ENCODE data around the gene AOPEP.
A peak's percentile ranks its signal among the peaks of the same experiment; 100 is the strongest.

Gene AOPEP

DNA sequence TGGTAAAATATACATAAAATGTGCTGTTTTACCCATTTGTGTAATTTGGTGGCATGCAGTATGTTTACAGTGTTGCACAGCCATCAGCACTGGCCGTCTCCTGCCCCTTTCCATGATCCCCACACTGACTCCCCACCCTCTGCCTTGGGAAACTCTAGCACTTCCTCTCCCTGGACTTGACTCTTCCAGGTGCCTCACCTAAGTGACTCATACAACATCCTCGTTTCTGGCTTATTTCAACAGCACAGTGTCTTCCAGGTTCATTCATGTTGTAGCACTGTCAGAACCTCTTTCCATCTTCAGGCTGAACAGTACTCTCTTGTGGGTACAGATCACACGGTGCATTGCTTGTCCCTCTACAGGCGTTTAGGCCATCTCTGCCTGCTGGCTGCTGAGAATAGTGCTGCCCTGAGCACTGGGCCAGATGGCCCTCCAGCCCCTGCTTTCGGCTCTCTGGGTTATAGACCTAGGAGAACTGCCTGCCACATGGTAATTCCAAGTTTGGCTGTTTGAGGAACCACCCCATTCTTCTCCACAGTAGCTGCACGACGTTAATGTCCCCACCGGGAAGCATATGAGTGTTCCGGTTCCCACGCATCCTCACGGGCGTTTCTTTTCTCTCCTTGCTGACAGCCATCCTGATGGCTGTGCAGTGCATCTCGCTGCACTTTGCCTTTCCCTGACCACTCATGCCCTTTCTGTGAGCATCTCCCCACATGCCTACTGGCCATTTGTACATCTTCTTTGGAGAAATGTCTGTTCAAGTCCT is 379.2 kb downstream of the AOPEP start:
- no peak for DNase-seq

DNA sequence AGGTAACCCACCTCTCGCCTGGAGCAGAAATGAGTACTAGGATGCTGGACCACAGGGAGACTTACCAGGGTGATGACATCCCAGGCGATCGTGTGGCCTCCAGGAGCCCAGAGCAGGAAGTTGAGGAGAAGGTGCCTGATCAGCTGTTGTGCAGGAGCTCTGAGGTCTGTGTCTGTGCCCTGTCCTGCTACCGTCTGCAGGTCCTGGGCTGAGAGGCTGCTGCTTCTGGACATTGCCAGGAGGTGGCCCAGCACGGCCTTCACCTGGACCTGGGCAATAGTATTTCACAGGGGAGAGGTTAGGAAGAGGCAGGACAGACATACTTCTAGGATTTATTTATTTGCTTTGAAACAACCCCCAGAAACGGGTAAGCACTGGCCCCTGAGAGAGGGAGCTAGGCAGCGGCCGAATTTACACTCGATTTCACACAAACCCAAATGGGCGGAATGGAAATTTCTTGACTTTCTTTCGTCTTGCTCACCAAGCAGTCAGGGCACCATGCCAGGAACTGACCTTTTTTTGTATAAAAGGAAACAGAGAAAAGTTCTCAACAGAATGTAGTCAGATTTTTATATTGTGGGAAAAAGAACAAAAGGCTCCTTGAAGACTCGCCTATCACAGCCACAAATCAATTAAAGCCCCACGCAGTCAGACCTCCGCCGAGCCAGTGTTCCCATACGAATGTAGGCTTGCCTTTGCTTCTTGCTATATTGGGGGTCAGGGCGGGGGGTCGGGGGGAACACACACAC is 380.7 kb downstream of the AOPEP start:
- DNase-seq = peak; percentile 65

DNA sequence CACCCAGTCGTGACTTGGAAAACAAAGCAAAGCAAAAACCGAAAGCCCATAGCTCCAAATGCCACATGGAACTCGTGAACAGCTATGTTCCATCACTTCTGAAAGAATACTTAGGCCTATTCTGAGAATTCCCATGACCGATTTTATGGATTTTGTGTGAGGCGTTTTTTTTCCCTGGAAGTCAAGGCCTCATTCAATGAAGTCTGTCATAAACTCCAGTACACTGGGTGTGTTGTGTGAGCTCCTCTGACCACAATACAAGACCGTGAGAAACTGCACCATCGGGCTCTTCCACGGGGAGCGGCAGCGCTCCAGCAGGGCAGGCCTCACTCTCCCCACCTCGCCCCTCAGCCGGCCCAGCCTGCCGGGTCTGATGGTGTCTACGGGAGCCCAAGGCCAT is 381.5 kb downstream of the AOPEP start:
- no peak for DNase-seq

DNA sequence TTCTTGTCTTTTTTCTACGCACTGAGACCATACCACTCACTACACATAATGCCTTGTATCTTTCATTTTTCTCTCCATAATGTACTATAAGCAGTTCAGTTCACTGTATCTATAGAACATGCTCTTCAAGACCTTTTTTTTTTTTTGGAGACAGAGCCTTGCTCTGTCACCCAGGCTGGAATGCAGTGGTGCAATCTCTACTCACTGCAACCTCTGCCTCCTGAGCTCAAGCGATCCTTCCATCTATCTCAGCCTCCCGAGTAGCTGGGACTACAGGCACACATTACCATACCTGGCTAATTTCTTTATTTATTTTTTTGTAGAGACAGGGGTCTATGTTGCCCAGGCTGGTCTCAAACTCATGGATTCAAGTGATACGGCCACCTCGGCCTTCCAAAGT is 382.3 kb downstream of the AOPEP start:
- DNase-seq = no peak

DNA sequence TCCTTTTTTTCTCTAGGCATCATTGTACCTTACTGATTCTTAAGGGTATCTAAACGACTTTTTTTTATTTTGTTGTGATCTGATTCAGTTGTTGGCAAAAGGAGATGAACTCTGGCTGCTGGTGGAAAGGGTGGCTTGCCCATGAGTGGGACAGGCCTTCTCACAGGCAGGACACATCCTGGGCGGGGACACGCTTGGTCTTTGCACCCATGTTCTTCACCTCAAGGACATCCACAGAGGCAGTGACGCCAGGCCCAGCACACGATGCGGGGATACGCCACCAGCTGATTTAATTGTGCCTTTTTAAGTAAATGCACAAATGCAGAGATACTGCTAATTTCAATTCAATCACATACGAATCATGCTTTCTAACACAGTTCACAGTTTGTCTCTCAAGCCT is 383.0 kb downstream of the AOPEP start:
- no peak for DNase-seq

DNA sequence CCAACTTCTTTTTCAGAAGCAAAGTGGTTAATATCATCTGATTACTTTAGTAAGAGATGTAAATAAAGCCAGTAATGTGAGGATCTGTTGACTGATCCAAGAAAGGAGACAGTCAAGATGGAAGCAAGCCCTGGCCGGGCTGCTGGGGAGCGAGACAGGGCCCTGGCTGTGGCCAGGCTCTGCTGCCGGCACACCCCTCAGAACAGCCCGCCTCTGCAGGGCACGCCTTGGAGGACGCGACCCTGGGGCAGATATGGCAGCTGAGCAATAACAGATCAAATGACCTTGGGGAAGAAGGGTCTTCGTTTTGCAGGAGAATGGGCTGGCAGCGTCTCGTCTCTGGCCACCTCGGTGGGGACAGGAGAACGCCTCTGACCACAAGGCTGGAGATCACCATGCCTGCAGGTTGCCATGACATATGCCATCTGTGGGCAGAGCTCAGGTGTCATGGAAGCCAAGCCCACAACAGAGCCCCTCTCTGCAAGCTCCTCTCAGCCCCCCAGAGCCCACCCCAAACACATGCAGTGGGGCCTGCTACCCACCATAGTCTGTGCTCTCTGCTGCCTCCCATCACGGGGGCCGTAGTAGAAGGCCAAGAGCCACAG is 384.5 kb downstream of the AOPEP start:
- DNase-seq = no peak

DNA sequence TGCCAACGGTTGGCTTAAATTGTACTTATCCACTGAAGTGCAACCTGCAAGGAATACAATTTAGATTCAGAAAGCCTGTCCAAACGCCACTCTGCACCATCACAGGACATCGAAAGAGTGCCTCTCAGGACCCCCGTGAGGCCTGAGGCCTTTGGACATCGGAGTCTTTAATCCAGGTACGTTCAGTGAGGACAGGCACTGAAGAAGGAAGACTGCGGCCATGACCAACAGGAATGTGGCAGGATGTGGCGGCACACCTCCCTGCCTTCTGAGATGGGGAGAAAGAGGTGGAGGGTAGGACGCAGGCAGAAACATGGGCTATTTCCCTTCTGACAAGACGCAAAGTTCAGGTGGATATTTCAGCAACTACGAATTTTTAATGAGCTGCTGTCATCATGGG is 385.2 kb downstream of the AOPEP start:
- no peak for DNase-seq

DNA sequence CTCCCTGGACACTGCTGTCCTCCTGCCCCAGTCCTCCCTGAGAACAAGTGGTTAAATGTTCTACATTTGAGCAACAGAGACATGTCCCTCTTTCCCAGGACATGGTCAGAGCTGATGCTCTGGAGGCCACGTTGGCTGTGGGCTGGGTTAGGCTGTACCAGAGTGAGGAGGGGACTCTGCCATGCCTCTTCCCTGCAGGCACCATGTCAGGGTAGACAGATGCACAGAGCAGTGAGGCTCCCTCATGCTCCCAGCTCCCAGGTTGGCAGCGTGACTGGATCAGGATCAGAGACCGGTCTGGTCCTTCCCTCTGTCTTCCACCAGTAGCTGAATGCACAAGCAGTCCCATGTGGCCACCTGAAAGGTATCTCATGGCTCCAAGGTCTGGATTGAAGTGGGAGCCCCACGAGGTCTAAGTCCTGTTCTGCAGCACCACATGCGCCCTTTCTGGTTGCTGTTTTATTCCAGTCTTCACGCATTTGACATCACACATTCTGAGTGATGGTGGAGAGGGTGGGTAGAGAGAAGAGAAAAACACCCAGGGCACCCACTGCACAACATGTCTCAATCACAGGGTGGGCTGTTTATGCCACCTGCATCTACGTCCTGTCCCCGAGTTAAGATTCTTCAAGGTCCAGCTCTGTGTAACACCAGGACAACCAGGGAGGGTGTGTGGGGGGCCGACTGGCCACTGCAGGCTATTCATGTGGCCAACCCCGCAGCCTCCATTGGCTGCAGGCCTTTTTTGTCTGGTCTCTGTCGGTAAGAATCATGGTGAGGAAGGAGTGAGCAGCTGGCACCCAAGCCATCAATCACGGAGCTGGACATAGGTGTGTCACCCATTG is 386.2 kb downstream of the AOPEP start:
- DNase-seq = no peak

DNA sequence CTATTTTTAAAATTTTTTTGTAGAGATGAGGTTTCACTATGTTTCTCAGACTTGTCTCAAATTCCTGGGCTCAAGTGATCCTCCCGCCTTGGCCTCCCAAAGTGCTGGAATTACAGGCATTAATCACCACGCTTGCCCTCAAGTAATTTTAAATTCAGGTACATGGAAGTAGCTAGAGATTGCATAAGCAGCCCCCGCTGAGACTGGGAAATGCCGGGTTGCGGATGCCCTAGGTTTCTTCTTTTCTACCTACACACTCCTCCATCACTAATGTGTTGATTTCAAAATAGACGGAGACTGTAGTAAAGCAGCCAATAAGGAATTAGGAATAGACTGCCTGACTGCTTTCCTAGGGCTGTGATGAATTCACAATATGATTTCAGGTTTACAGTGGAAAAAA is 388.6 kb downstream of the AOPEP start:
- no peak for DNase-seq

DNA sequence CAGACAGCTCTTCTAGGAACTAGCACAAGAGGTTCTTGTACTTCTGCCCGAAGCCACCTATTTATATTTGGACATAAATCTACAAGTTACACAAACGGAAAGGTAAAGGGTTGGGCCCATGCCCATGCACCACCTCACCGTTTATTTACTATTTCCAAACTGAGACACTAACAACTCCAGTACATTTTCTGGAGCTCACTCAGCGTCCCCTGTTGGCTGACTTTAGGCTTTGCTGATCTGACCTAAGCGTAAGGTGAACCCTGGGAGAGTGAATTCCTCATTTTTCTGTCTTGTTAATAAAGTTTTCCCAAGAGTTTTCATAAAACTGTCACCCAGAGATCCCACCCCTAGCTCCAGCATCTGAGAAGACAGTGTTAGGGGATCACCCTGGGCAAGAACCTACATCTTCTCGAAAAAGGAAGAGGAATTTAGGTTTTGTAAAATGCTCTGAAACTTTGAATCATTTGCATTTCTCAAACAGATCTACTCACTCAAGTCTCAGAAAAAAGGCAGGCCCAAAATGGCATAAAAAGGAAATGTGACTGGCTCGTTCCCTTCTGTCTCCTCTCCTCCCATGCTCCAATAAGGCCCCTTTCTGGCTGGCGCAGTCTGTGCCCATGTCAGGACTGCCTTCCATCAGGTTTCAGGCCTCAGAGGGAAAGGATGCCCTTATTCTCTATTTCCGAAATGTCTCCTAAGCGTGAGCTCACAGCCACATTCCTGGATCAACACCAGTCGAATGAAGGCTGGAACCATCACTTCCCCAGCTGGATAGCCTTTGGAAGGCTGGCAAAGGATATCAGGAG is 389.7 kb downstream of the AOPEP start:
- no peak for DNase-seq

DNA sequence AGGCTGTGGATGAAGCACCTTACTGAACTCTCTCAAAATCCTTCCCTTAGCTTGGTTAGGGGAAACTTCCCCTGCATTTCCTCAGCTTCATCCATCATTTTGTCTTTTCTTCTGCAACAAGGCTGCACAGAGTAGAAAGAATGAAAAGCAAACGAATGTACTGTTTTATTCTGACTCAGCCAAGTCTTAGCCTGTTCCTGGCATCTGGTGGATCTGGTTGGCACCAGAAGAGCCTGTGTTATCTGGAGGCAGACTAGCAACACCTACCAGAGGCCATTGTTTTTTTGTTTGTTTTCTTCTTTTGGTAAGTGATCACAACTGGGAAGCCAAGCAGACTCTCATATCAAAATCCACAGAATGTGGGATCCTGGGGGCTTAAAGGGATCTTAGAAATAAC is 390.3 kb downstream of the AOPEP start:
- DNase-seq = no peak

DNA sequence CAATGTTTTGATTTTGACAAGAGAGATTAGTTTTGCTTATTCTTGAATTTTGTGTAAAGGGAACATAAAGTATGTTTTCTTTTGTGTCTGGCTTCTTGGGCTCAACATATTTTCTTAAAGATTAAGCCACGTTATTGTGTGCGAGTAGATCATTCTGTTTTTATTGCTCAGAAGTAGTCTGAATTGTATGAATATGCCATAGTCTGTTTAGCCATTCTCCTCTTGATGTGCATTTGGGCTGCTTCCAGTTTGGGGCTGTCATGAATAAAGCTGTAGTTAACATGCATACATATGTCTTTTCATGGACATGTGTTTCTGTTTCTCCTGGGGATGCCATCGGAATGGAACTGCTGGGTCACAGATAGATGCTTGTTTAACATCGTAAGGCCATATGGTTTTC is 392.1 kb downstream of the AOPEP start:
- DNase-seq = no peak

DNA sequence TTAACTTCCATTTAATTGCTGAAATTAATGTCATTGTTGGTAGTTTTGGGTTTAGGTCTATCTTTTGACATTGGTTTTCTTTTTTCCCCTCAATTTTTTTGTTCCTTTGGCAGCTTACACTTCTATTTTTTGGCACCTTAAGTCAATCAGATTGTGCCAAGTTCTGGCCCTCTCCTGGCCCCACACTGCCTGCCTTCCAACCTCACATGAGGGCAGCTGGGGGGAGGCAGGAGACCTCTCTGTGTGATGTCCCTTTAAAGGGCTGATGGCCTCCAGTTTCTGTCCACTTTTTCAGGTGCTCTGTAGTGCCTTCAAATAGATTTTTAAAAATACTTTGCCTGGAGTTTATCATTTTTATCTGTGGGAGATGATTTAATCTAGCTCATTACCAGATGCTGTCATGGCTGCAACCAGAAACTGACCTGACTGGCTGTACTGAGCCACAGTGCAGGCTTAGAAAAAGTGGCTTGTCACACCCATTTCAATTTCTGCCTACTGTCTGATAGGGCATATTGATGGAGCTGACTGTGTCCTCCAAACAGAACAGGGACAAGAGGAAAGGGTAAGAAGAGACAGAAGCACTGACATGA is 394.4 kb downstream of the AOPEP start:
- no peak for DNase-seq

DNA sequence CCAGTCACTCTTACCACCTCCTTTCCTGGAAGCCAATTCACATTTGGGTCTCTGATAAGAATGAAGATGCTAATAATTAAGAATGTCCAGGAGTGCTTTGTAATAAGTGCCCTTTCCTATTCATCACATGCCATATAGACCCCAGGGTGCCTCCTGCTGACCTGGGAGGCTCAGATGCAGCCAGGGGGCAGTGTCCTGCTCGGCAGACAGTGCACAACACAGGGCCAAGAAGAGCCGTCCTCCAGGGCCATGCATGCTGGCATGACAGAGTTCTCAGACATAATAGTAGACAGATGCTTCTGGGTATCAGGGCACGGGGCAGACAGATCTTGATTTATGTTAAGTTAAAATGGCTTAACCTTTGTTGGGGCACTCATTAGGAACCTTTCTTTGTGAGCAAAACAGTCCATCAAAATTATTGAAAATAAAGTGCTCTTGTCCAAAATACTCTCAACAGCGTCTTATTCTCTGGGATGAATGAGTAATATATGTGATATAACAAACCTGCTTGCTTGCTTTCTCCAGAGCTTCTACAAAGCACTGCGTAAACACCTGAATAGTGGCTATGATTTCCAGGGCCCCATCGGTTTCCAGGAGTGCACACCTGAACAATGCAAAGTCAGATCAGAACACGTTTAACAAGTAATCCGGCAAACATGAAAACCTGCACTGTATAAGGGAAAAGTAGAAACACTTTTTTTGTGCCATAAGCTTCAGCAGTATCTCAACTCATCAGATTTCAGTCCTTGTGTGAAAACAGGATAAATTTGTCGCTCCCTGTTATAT is 398.3 kb downstream of the AOPEP start:
- DNase-seq = no peak

DNA sequence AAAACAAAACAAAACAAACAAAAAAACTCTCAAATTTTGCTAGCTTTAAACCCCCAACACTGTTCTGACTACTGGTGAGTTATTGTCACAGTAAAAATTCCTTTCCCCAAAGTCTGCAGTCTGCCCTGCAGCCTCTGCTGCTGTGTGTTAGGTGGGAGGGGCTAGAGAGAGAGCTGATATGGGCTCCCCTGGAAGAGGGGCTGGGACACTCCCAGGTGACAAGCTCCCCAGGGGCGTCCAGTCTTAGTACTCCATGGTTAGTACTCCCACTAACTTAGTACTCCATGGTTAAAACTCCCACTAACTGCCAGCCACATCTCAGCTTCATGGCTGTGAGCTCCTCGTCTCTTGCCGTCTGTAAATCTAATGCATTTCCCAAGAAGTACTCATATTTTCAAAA is 399.2 kb downstream of the AOPEP start:
- DNase-seq = no peak

DNA sequence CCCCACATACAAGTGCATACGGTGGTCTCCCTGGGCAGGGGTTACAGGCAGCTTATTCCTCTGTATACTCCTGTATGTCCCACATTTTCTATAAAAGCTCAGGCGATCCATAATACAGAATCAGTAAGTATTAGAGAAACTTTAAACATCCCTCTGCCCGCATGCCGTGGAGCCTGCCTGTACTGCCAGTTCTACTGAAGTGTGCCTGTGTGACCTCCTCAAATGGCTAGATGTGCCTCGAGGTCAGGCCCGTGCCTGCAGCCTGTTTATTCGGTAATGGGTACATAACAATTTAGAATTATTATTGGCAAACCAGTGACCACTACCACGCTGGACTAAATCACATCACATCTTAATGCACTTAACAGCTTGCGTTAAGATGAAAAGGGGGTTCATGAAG is 400.2 kb downstream of the AOPEP start:
- no peak for DNase-seq

DNA sequence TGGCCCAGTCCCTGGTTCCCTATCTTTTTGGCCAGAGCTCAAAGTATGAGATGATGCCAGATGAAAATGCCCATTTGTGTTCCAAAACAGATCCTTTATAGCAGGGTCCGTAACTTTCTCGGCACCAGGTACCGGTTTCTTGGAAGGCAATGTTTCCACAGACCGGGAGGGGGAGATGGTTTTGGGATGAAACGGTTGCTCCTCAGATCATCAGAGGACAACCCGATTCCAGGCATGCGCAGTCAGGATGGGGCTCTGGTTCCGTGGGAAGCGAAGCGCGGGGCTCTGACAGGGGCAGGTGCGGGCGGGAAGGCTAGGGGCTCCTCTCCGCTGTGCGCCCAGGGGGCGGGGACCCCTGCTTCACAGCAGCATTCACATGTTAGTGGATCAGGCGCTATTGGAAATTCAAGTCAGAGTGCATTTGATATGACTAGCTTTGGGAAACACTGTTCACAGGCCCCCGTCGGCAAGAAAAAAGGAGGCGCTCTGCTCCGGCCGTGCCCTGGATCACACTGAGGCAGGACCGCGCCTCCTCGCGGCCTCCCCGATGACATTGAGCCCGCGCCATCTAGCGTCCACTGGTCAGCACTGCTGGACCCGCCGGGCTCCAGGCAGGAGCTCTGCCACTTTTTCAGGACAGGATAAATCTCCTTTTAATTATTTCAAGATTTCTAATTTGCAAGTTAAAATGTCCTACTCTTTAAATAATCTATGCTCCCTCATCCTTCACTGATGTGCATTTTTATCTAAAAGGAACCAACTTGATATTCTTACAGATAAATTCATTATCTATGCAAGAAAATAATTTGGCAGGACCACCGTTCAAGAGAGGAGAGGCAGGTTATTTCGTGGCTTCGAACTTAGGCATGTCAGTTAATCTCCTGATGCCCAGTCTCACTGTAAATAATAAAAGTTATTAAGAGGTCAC is 401.0 kb downstream of the AOPEP start:
- DNase-seq = peak; percentile 76

DNA sequence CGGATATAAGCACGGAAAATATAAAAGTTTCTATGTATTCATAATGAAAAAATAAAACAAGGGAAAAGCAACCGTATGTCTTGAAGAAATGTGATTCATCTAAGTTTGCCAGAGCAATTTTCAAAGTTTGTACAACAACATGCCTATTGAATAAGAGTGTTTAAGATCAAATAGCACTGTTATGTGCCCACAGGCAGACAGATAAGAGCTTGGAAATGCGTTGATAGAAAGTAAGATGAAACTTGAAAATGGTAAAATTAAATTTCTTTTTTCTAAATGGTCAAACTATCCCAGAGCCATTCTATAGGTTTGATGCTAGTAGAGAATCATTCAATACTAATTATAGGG is 401.7 kb downstream of the AOPEP start:
- DNase-seq = no peak

DNA sequence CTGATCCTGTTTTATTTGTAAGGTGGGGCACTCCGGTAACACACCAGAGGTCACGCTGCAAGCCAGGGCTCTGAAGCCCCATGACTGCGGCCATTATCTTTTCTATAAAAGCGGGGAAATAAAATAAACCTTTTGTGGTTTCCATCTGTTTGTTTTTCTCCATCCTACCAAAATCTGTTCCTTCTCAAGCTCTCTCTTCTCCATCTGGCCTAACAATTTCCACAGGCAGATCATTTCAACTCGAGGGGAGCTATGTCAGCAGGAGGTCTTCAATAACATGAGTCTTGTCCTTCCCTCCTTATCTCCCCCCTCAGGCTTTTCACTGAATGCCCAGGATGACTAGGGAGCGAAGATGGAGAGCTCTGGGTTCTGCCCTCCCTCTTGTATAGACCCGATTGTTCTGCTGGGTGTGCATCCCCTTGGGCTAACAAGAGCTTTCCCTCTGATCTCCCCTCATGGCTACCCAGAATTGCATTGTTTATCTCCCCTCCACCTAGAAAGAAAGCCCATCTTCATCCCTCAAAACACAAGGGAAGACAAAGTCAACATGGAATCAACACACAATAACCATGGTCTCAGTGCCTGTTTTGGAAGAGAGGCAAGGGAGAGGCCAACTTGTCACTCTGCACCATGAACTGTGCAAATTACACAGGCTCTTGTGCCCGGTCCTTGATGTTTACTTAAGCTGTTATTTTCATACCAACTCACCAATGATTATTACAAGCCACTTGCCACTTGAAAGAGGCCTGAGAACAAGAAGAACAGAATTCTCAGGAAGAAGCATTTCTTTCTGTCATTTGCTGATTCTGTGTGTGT is 403.2 kb downstream of the AOPEP start:
- no peak for DNase-seq

All from fibroblast of skin of right biceps (primary cell).